Measurements from ENCODE around the gene C6orf89.

Gene C6orf89

DNA sequence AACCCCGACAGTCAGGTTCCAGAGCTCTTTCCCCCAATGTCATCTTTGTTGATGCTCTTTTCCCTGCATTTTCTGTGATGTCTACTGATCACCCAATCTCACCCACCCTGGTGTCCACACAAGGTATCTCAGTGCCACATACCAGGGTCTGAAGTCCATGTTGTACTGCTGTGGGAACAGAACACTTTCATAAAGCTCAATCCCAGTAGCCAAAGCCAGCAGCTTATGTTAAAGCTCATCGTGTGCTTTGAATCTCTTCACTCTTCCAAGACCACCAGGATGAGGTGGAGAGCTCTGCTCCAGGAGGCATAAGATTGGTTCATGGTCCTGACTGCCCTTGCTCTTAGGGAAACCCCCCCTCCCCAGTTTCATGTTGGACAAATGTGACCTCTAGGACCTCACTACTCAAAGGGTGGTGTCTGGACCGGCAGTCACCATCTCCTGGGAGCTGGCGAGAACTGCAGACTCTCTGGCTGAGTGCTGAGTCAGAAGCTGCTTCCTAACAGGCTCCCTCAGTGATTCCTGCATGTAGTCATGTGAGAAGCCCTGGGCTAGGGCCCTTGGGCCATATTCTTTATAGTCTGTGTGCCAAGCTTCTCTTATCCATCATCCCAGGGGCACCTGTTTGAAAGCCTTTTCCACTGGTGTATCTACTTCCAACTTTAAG is 33.1 kb upstream of the C6orf89 start:
- DNase-seq (ENCODE audit: low read depth in 2 of 2) = no peak

DNA sequence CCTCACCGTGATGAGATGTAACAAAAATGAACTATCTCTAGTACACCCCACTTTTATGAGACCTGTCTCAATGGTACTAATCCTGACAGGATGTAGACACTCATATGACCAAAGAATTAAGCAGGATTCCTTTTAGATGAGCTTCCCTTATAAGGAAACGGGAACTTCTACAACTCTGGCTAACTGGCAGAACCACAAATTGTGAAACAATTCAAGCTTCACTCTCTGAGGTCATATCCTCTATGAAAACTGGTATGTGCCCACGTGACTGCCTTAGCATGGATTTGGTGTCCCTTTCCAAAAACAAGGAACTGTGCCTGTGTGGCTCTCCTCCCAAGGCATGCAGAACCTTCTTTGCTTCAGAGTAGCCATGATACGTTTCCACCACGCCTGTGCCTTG is 32.4 kb upstream of the C6orf89 start:
- no peak for DNase-seq (ENCODE audit: low read depth in 2 of 2)

DNA sequence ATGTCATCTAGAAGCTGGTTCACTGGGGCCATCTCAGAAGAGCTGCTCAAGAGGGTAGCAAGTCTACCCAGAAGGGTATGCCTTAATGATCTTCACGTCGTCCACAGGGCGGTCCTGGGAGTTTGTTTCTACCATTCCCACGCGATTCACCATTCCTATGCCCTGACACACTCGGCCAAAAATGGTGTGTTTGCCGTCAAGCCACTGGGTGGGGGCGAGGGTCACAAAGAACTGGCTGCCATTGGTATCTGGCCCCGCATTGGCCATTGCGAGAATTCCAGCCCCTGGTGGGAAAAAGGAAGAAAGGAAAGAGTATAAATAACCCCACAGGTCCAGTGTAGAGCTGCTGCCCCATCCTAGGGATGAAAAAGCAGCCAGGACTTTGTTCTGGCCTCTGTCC is 30.0 kb upstream of the C6orf89 start:
- no peak for DNase-seq (ENCODE audit: low read depth in 2 of 2)

DNA sequence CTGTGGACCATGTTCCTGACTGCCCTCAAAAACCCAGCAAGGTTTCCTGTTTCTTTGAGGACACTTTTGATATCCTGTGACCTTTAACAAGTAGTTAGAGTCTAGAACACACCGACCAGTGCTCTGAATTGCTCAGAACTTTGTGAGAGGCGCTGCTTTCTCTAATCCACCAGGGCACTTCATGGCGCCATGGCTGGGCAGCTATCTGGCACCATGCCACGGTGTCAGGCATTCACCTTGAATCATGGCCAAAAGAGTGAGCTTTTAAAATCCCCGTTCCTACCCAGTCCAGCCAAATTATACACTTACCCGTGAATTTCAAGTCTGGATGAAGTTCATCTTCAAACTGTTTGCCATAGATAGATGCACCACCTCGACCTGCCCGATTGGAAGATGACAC is 29.5 kb upstream of the C6orf89 start:
- DNase-seq (ENCODE audit: low read depth in 2 of 2) = no peak

DNA sequence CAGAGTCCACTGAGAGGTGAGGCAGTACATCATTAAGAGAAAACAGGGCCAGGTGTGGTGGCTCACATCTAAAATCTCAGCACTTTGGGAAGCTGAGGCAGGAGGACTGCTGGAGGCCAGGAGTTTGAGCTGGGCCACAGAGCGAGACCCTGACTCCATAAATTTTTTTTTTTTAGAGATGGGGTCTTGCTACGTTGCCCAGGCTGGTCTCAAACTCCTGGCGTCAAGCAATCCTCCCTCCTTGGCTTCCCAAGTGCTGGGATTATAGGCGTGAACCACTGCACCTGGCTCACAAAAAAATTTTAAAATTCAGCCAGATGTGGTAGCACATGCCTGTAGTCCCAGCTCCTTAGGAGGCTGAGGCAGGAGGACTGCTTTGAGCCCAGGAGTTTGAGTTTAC is 28.4 kb upstream of the C6orf89 start:
- no peak for DNase-seq (ENCODE audit: low read depth in 2 of 2)

DNA sequence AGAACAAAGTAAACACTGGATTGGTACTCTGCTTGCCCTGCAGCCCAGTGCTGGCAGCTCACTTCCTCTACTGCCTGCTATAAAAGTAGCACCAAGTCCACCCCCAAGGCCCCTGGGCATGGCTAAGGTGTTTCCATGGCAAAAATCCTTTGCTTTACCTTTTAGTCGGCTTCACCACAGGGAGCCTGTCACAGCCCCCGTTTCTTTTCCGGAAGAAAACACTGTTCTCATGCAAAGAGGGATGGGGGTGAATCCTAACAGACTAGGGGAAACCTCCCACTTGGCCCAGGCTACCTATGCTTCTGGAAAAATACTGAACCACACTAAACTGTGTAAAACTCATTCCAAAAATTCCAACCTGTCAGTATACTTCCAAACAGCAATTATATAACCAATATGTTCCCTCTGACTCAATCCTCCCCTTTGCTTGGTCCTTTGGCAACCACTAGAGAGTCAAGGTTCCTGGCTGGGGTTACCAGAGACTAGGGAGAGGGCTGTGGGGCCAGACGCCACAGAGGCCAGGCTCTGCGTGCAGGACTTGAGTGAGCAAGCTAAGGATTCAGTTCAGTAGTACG is 27.3 kb upstream of the C6orf89 start:
- DNase-seq (ENCODE audit: low read depth in 2 of 2) = no peak

DNA sequence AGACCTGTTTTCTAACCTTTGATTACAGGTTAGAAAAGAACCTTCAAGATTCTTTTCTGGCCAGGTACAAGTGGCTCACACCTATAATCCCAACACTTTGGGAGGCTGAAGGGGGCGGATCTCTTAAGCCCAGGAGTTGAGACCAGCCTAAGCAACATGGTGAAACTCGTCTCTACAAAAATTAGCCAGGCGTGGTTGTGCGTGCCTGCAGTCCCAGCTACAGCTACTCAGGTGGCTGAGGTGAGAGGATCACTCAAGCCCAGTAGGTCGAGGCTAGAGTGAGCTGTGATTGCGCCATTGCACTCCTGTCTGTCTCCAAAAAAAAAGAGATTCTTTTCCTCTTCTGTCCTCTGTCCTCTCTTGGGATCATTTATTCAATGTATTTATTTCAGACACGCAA is 25.6 kb upstream of the C6orf89 start:
- no peak for DNase-seq (ENCODE audit: low read depth in 2 of 2)

DNA sequence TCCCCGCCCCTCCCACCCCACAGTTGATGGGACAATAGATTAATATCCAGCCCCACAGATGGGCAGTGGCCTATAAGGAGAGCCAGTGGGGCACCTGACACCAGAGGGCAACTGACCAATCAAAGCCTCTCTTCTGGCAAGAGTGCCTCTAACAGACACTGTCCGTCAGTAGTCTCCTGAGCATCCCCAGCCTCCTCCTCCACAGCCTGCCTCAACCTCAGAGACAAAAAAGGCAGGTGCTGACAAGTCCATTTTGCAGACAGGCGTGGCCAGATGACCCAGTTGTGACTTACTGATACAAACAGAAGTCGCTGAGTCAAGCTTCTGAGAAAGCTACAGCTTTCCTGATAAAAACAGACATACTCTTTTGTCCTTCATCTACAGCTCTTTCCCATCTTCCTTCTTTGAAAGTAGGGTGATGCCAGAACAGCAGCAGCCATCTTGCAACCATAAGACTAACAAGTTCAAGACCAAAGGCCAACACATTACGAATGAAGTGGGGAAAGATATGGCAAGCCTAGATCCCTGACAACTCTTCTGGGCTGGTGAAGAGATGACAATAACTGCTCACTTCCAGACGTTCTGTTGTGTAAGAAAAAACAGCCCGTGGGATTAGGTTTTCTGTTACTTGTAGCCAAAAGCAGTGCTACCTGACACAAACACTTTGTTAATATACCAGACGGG is 23.4 kb upstream of the C6orf89 start:
- DNase-seq (ENCODE audit: low read depth in 2 of 2) = no peak

DNA sequence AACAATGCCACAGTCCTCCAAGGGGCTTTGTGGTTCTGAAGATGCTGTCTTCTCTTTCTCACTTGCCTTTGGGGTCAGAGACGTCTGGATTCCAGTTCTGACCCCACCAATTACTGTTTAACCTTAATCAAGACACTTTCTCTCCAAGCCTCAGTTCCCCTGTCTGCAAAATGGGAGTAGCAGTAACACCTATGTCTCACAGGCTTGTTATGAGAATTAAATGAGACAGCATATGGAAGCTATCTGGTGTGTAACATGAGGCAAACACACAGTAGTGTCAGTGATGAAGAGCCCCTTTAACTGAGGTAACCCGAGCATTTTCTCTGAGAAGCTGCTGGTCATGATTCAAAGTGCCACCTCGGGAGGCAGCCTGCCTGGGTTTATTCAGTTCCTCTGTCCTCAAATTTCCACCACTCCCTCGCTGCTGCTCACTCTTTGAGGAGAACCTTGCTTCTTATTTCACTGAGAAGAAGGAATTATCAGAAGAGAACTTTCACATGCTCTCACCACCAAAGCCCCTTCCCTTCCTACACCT is 22.8 kb upstream of the C6orf89 start:
- no peak for DNase-seq (ENCODE audit: low read depth in 2 of 2)

DNA sequence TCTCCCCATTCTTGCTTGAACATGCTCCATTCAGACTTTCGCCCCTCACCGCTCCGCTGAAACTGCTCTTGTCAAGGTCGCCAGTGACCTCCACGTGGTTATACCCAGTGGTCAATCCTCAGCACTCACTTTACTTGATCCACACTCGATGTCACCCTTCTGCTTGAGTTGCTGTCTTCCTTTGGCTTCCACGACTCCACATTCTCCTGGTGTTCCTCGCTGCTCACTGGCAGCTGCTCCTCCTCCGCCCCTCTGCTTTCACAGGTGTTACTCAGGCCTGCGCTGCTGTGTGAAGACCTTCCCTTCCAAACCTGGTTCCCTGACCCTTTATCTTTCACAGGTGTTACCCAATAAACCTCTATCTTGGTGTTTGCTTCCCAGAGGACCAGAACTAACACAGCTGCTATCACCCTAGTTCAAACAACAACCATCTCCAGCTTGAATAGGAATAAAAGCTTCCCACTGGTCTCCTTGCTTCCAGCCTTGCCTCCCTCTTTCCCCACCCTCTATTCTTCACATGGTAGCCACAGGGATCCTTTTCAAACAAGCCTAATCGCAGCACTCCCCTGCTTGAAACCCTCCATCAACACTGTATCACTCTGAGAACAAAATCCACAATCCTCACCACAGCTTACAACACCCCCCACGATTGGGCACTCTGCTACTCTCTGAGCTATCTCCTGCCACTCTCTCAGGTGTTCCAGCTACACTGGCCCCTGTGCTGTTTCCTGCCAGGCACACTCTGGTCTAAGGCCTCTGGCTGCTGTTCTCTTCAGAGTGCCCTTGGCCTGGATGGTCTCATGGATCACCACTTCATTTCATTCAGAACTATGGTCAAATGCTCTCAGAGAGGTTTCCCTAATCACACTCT is 21.8 kb upstream of the C6orf89 start:
- no peak for DNase-seq (ENCODE audit: low read depth in 2 of 2)

DNA sequence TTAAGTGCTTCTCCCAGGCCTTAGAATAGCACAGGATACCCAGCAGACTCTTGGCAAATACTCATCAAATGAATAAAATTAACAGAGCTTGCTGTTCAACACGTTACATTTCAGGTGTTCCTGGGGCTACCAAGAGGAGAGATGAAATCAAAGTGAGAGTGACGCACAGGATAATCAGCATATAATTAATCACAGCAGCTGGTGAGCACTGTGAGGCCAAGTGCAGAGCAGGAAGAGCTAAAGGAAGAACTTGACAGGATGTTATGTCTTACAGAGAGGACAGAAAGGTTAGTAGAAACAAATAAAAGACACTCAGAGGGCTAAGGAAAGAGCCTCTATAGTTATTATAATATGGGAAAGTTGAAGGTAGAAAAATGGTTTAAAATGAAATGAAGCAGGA is 19.9 kb upstream of the C6orf89 start:
- no peak for DNase-seq (ENCODE audit: low read depth in 2 of 2)

DNA sequence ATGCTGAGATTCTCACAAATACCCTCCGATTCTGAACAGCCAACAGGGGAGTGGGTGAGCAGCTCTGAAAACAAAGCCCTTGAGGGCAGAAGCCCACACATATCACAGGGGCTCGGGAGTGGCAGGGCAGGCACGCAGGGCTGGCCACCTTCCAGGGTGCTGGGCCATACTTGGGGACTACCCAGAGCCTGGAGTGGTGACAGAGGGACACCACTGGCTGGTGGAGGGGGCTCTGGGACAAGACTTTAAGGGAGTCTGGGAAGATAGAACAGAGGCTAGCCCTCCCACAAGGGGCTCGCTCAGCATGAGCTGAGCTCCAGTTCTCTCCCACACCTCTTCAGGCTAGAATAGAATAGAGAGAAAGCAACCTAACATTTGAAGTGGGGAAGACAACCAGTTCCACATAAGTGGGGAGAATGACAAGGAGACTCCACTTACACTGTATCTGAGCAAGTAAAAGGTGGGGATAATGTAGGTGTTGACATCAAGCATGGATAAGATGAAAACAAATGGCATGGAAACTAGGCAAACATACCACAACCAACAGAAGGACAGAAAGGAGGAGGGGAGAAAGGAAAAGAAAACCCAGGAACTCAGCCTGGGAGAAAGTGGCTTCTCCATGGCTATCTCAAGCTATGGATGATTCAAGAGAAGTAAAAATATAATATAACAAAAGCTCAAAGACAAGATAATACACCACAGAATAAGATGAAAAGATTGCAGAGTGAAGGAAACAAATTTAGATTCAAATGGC is 18.1 kb upstream of the C6orf89 start:
- no peak for DNase-seq (ENCODE audit: low read depth in 2 of 2)

DNA sequence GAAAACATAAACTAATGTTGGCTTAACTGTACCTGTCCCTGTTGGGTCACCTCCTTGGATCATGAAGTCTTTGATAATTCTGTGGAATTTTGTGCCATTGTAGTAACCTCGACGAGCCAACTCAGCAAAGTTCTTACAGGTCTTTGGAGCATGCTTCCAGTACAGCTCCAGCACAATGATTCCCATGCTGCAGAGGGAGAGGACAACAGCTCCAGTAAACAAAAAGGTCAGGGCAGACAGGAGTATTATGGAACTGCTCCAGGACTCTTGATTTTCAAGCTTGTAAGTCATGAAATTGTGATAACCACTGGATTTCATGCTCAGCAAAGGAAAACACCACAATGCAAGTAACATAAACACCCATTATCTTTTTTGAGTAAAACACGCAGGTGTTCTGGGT is 14.1 kb upstream of the C6orf89 start:
- DNase-seq (ENCODE audit: low read depth in 2 of 2) = no peak

DNA sequence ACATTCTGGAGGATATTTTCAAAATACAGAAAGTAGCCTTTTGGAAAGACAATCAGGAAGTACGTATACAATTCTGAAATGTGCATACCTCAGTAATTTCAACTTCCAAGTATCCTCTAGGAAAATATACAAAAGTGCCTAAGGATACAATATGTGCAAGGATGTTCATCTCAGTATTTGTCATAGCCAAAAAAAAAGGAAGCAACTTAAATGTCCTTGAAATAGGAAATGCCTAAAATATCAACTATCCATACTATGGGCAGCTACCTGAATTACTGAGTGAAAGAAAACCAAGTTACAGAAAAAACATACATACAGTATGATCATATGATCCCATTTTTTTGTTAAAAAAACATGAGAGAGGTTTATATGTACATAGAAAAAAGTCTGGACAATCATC is 12.6 kb upstream of the C6orf89 start:
- DNase-seq (ENCODE audit: low read depth in 2 of 2) = no peak

DNA sequence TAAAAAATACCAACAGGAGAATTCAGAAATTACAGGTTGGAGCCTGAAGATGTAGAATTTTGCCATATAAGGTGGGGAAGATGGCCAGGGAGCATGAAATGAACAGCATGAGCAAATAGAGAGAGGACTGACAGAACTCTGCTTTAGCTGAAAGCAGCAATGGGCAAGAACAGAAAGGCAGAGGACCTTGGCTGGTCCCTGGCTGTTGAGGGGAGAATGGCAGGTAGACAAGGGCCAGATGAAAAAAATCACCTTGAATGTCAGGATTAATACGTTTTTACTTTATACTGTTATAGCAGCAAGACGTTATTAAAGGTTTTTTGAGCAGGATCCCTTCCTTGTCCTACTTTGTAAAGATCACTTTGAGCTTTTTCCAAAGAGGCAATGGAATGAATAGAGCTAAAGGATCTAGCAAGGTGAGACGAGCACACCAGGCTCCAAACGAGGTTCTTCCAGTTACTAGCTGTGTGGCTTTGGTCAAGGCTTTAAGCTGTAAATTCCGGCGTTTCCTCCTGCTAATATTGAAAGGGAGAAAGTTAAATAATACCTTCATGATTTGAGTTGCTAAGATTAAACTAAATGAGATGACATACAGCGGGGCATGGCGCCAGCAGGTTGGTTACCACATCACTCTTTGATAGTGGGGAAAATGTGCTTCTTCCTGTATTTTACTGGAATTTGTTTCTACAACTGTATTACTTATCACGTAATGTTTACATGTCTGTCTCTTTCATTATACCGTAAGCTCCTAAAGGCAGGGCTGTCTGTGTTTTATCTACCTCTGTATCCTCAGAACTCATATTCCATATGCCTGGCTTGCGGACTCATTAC is 11.9 kb upstream of the C6orf89 start:
- no peak for DNase-seq (ENCODE audit: low read depth in 2 of 2)

DNA sequence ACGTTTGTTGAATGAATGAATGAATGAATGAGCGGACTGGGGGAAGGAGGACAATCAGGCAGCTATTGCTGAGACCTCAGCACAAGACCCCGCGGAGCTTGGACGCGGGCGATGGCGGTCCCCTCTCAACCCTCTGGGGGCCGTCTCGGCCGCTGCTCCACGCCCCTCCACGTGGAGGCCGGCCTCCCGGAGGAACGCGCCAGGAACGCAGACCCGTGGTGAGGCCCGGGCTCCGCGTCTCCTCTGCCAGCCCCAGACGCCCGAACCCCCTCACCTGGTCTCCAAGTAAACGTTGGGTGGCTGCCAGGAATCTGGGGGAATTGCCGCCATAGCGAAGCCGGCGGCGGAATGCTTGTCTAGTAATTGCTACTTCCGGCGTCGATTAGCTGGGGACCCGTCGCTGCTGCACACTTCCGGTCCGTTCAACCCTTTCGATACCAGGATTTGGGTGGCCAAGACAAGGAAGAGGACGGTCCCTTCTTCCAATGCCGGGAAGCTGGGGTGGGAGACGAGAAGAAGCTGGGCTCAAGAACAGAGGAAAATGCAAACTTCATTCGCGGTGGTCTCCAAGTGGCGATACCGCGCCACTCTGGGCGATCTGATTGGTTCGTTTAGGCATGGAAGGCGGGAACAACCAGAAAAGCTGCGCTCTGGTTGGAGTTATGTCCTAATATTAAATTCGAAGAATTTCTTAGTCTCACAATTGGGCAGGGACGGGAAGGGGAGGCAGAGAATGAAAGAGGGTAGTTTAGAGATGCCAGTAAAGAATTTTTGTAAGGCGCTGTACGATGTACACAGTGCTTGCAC is 11.1 kb upstream of the C6orf89 start, which contains the start of gene PPIL1:
Gene PPIL1, minus strand, starts transcription at position 361 of the 807 bp plus-strand sequence. Its CDS starts 31 bp downstream, at position 330.
- peak; percentile 65 to 75 for DNase-seq (ENCODE audit: low read depth in 2 of 2)

DNA sequence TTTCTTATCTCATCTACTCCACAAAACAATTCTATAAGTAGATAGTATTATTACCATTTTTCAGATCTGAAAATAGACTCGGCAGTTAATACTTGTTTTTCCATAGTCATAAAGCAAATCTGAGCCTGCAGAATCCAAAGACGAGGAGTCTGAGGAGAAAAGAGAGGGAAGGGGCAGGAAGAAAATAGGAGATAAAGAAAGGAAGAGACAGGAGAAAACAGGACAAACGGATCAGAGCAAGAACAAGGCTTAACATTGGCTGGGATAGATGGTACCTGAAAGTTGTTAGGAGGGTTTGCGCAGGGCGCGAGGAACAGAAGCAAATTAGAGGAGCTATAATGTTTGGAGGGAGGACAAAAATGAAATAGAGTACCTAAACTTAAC is 10.5 kb upstream of the C6orf89 start:
- DNase-seq (ENCODE audit: low read depth in 2 of 2) = no peak

DNA sequence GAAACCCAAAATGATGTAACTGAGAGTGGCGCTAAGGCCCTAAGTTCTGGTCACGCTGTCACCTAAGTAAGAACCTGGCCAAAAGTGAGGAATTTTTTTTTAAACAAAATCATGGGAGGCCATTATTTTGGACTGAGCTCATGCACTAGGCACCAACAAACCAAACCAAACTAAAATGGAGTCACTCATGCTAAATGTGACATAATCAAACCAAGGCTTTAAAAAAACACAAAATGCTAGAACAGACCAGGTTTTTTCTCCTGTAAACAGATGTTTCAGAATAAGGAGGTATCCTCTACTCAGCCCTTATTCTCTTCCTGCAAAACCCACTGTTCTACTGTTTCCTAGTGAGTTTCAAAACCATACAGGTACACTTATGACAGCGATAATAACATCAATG is 1.1 kb upstream of the C6orf89 start:
- DNase-seq (ENCODE audit: low read depth in 2 of 2) = no peak

DNA sequence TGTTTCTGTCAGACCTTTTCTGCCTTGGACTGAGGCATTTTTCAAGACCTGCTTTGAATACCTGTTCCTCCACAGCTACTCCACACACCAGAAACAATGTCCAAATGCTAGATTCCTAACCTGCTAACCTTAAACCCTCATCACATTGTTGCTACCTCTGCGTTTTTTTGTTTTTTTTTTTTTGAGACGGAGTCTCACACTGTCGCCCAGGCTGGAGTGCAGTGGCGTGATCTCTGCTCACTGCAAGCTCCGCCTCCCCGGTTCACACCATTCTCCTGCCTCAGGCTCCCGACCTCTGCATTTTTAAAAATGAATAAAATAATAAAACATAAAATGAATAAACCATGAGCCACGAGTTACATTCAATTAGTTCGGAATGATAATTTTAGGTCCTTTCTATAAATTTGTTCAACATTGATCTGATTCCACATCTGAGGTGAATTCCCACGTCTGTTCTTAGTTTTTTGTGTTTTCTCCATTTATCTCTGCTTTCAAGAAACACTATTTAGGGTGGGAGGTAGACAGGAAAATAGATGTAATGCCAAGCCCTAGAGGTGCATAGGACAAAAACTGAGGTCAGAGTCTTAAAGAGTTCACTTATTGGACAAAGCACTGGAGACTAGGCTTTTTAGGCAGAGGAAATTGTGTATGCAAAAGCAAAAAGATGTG is 1.3 kb downstream of the C6orf89 start:
- no peak for DNase-seq (ENCODE audit: low read depth in 2 of 2)

Measured in stimulated activated CD8-positive, alpha-beta memory T cell treated with anti-CD3 and anti-CD28 coated beads, Interleukin-2, amount 100 ng/mL, for 48 hours (primary cell).